ENCODE measurements around the gene BEX4. TPM values are rescaled to one million over a fixed set of nuclear protein-coding genes. Genes with fewer than 3 reads are reported as not detected.
"Not testable (repeated sequence)": the region's sequence is repeated elsewhere in the genome, so short reads cannot be mapped to it uniquely, and the experiment has no call there.

The BEX4 gene
- total RNA-seq: 1 to 10 TPM; 8.8 to 9.8 TPM

GRCh38 chrX:103214870-103215424 lies at the start of gene BEX4:
Gene BEX4, plus strand, starts transcription at chrX:103215108. Its CDS starts 1,046 bp downstream, at chrX:103216154.
- CTCF ChIA-PET: no interaction called here
- no peaks in the 10 kb centered on the region for H3K36me3 Mint-ChIP-seq (ENCODE audit: low read depth)
- H3K4me1 Mint-ChIP-seq (ENCODE audit: low read depth): peaks cover 15% of the 10 kb centered on the region
- no peaks in the 10 kb centered on the region for H3K27me3 Mint-ChIP-seq (ENCODE audit: low read depth)
- peak; percentile 87 for DNase-seq
- intact Hi-C loops (cut with micrococcal nuclease): loop anchor here (1.0 to 5.0 kb wide), 4 partner anchors 39 to 472 kb away; partner anchors contain the start of genes BEX2 and MORF4L2
- peak within 1 kb of the TSS; percentile 82 for H3K4me3 Mint-ChIP-seq
- no peaks in the 10 kb centered on the region for H3K9me3 Mint-ChIP-seq
- peak within 1 kb of the TSS; percentile 50 for H3K27ac Mint-ChIP-seq

GRCh38 chrX:103170216-103170615 lies 44.7 kb upstream of the BEX4 start:
- Mint-ChIP-seq H3K4me1 (ENCODE audit: low read depth) (no peaks in the 10 kb centered on the region), H3K27me3 (ENCODE audit: low read depth) (peaks cover 2% of the 10 kb centered on the region), H3K9me3 (no peaks in the 10 kb centered on the region), H3K4me3 (no peak overlapping the region), H3K36me3 (ENCODE audit: low read depth) (no peaks in the 10 kb centered on the region), H3K27ac (no peak overlapping the region)
- CTCF ChIA-PET: no interaction called here
- DNase-seq: no peak
- intact Hi-C loops (cut with micrococcal nuclease): no loop called here

GRCh38 chrX:103171353-103171752 lies 43.6 kb upstream of the BEX4 start:
- Mint-ChIP-seq H3K27ac (no peak overlapping the region), H3K9me3 (no peaks in the 10 kb centered on the region), H3K36me3 (ENCODE audit: low read depth) (no peaks in the 10 kb centered on the region), H3K4me1 (ENCODE audit: low read depth) (peaks cover 3% of the 10 kb centered on the region), H3K4me3 (no peak overlapping the region), H3K27me3 (ENCODE audit: low read depth) (peaks cover 3% of the 10 kb centered on the region)
- CTCF ChIA-PET: no interaction called here
- no peak for DNase-seq
- intact Hi-C loops (cut with micrococcal nuclease): no loop called here

GRCh38 chrX:103175256-103175655 lies 39.7 kb upstream of the BEX4 start:
- CTCF ChIA-PET: interaction anchor here (0.6 to 3.0 kb wide), 2 partner anchors 15 to 224 kb away, joined by 3 to 26 read pairs; no protein-coding TSS in a partner anchor
- intact Hi-C loops (cut with micrococcal nuclease); H3K4me3 Mint-ChIP-seq; H3K27ac Mint-ChIP-seq; H3K27me3 Mint-ChIP-seq (ENCODE audit: low read depth); H3K36me3 Mint-ChIP-seq (ENCODE audit: low read depth); H3K9me3 Mint-ChIP-seq; DNase-seq; H3K4me1 Mint-ChIP-seq (ENCODE audit: low read depth): not testable (repeated sequence)

GRCh38 chrX:103175944-103176753 lies 38.8 kb upstream of the BEX4 start:
- CTCF ChIA-PET: interaction anchor here (0.6 to 3.0 kb wide), 5 partner anchors 15 to 288 kb away, joined by 3 to 26 read pairs (median 3); no protein-coding TSS in a partner anchor
- no peak overlapping the region for H3K27ac Mint-ChIP-seq
- intact Hi-C loops (cut with micrococcal nuclease): loop anchor here (1.0 kb wide), 3 partner anchors 225 to 288 kb away; no protein-coding TSS in a partner anchor

DNA sequence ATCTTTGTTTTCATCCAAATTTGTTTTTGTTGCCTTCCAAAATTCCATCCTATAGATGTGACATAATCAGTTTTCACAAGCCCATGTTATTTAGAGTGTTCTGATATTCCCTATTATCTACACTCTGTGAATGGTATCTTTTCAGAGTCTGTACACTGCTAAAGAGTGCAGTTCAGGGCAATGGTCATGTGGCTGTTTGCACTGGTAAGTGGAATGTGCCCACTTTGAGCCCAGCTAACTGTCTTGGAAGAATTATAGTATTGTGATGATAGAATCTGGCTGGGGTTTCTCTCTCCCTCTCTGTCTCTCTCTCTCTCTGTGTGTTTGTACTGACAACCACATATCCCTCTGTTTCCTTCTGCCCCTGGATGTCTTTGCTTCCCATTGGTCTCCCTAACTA lies 37.4 kb upstream of the BEX4 start:
- intact Hi-C loops (cut with micrococcal nuclease): no loop called here
- Mint-ChIP-seq H3K4me1 (ENCODE audit: low read depth) (peaks cover 3% of the 10 kb centered on the region), H3K4me3 (no peak overlapping the region), H3K27me3 (ENCODE audit: low read depth) (peaks cover 3% of the 10 kb centered on the region), H3K9me3 (no peaks in the 10 kb centered on the region), H3K27ac (no peak overlapping the region), H3K36me3 (ENCODE audit: low read depth) (no peaks in the 10 kb centered on the region)
- DNase-seq: no peak
- CTCF ChIA-PET: interaction anchor here (0.9 to 3.0 kb wide), 2 partner anchors 197 to 227 kb away, joined by 3 to 26 read pairs; no protein-coding TSS in a partner anchor

More at GRCh38 chrX:103175944-103176753, 38.8 kb upstream of the BEX4 start:
- Mint-ChIP-seq H3K4me3 (peak overlapping the region; percentile 20), H3K27me3 (ENCODE audit: low read depth) (peaks cover 3% of the 10 kb centered on the region), H3K36me3 (ENCODE audit: low read depth) (no peaks in the 10 kb centered on the region), H3K9me3 (no peaks in the 10 kb centered on the region), H3K4me1 (ENCODE audit: low read depth) (peaks cover 3% of the 10 kb centered on the region)
- peak; percentile 75 for DNase-seq

DNA sequence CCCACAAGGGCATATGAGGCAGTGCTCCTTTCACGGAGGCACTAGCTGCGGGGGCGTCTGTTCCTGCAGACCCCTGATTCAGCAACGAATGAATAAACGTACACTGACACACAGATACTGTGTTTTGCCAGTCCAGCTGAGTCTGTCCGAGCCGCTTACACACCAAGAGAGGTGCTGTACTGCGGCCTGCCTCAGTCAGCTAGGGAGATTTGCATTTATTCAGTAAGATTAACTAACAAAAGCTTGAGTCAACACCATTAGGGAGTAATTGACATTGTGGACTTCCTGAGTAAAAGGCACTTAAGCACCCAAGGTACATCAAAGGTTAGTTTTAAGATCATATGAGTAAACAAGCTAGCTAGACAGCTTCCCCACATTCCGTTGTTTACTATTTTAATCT lies 31.0 kb upstream of the BEX4 start:
- Mint-ChIP-seq H3K27me3 (ENCODE audit: low read depth) (no peaks in the 10 kb centered on the region), H3K9me3 (no peaks in the 10 kb centered on the region), H3K4me1 (ENCODE audit: low read depth) (no peaks in the 10 kb centered on the region), H3K27ac (no peak overlapping the region), H3K36me3 (ENCODE audit: low read depth) (no peaks in the 10 kb centered on the region), H3K4me3 (no peak overlapping the region)
- intact Hi-C loops (cut with micrococcal nuclease): no loop called here
- no peak for DNase-seq
- CTCF ChIA-PET: no interaction called here

DNA sequence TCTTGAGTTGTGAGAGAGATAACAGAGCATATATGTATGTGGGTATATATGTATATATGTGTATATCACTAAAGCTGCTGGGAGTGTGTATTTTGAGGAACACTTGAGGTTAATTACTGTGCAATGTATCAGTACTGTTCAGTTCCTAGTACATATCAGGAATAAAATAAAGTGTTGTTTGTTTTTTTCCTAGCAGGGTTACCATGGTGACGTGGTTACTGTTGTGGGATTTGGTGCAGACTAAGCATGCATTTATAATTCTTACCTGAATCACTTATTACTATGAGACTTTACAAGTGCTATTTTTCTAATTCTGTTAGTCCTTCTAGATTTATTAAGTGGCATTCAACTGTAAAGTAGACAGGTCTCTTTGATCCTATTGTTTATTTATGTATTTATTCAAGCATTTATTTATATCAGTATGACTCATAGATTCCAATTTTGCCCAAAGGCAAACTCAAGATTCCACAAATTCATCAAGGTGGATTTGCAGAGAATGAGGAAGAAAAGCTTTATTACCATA lies 26.9 kb upstream of the BEX4 start:
- Mint-ChIP-seq H3K36me3 (ENCODE audit: low read depth) (no peaks in the 10 kb centered on the region), H3K27me3 (ENCODE audit: low read depth) (no peaks in the 10 kb centered on the region), H3K4me3 (no peak overlapping the region), H3K27ac (no peak overlapping the region), H3K9me3 (no peaks in the 10 kb centered on the region), H3K4me1 (ENCODE audit: low read depth) (no peaks in the 10 kb centered on the region)
- DNase-seq: no peak
- intact Hi-C loops (cut with micrococcal nuclease): no loop called here
- CTCF ChIA-PET: no interaction called here

DNA sequence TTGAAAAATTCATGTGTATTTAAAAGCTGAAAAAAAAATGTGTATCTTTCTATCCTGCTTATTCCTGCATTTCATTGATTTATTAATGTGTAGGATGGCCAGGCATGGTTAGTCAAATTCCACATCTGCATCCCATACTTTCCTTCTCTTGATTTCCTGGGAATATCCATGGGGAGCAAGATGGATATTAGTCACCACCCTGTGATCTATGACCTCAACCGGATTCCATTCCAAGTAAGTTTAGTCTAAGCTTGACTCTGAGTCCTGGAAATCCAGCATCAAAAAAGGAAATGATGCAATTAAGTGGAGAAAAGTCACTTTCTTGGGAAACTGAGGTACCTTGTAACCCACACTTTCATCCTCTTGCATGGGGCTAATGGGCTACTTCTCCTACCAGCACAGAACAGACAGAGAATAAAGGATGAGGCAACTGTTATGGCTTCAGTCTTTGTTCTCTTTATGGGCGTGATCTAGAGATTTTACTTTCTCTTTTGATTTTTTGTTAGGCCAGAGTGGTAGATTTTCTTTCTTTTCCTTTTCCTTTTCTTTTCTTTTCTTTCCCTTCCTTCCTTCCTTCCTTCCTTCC lies 17.1 kb upstream of the BEX4 start:
- DNase-seq: no peak
- H3K36me3 Mint-ChIP-seq (ENCODE audit: low read depth): no peaks in the 10 kb centered on the region
- no peaks in the 10 kb centered on the region for H3K4me1 Mint-ChIP-seq (ENCODE audit: low read depth)
- H3K27ac Mint-ChIP-seq: no peak overlapping the region
- CTCF ChIA-PET: no interaction called here
- intact Hi-C loops (cut with micrococcal nuclease): no loop called here
- no peaks in the 10 kb centered on the region for H3K27me3 Mint-ChIP-seq (ENCODE audit: low read depth)
- no peaks in the 10 kb centered on the region for H3K9me3 Mint-ChIP-seq
- H3K4me3 Mint-ChIP-seq: no peak overlapping the region

- CTCF ChIA-PET; intact Hi-C loops (cut with micrococcal nuclease); H3K36me3 Mint-ChIP-seq (ENCODE audit: low read depth); H3K27me3 Mint-ChIP-seq (ENCODE audit: low read depth); H3K9me3 Mint-ChIP-seq; H3K4me1 Mint-ChIP-seq (ENCODE audit: low read depth); DNase-seq; H3K27ac Mint-ChIP-seq; H3K4me3 Mint-ChIP-seq: not testable (repeated sequence)
Observed at GRCh38 chrX:103198668-103199067, 16.2 kb upstream of the BEX4 start.

DNA sequence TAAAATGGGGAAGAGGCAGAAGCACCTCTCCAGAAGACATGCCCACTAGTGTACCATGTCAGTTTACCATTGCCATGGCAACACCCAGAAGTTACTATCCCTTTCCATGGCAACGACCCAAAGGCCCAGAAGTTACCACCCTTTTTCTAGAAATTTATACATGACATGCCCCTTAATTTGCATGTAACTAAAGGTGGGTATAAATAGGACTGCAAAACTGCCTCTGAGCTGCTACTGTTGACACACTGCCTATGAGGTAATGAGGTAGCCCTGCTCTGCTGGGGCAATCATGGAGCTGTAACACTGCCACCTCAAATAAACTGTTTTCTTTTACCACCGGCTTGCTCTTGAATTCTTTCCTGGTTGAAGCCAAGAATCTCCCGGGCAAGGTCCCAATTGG lies 13.9 kb upstream of the BEX4 start:
- no peaks in the 10 kb centered on the region for H3K4me1 Mint-ChIP-seq (ENCODE audit: low read depth)
- no peak overlapping the region for H3K27ac Mint-ChIP-seq
- no peaks in the 10 kb centered on the region for H3K9me3 Mint-ChIP-seq
- no peak overlapping the region for H3K4me3 Mint-ChIP-seq
- no peak for DNase-seq
- no peaks in the 10 kb centered on the region for H3K36me3 Mint-ChIP-seq (ENCODE audit: low read depth)
- no peaks in the 10 kb centered on the region for H3K27me3 Mint-ChIP-seq (ENCODE audit: low read depth)
- CTCF ChIA-PET: no interaction called here
- intact Hi-C loops (cut with micrococcal nuclease): no loop called here

- Mint-ChIP-seq H3K4me1 (ENCODE audit: low read depth) (peaks cover 3% of the 10 kb centered on the region), H3K27ac (no peak overlapping the region), H3K9me3 (no peaks in the 10 kb centered on the region), H3K36me3 (ENCODE audit: low read depth) (no peaks in the 10 kb centered on the region), H3K4me3 (no peak overlapping the region), H3K27me3 (ENCODE audit: low read depth) (no peaks in the 10 kb centered on the region)
- CTCF ChIA-PET: interaction anchor here (1.7 to 2.1 kb wide), 2 partner anchors 39 to 254 kb away, joined by 14 to 24 read pairs; no protein-coding TSS in a partner anchor
- intact Hi-C loops (cut with micrococcal nuclease): loop anchor here (5.0 kb wide), 2 partner anchors 132 to 477 kb away; partner anchors contain the start of gene MORF4L2
- no peak for DNase-seq
Observed at GRCh38 chrX:103210056-103210455, 4.9 kb upstream of the BEX4 start.

Data from activated naive CD4-positive, alpha-beta T cell treated with anti-CD3 and anti-CD28 coated beads for 36 hours (primary cell).